H9 (cell line): Measurements from ENCODE around the gene OPALIN. TPM values are rescaled to one million over a fixed set of nuclear protein-coding genes. Genes with fewer than 3 reads are reported as not detected.

Experiments
- DNase-seq: peaks from one replicate; pipeline ENCODE4 v3.0.0-alpha.2; 2017
- H2AFZ ChIP-seq: one replicate; pipeline ENCODE4 v1.6.1; 2013; ENCODE audit warnings: mild to moderate bottlenecking, low read length, control low read depth, moderate library complexity
- H2AK5ac ChIP-seq: 2 replicates; pipeline ENCODE4 v1.6.1; 2013; ENCODE audit warnings: low read length, control low read depth, mixed read lengths; ENCODE audit not compliant: insufficient read length
- H2BK120ac ChIP-seq: one replicate; pipeline ENCODE4 v1.6.1; 2013; ENCODE audit warnings: low read depth, mild to moderate bottlenecking, low read length, control low read depth, inconsistent platforms; ENCODE audit not compliant: poor library complexity, severe bottlenecking
- H2BK12ac ChIP-seq: 2 replicates; pipeline ENCODE4 v1.6.1; 2013; ENCODE audit warnings: low read length, control low read depth, mixed read lengths, low read depth; ENCODE audit not compliant: insufficient read length
- H2BK15ac ChIP-seq: 2 replicates; pipeline ENCODE4 v1.6.1; 2013; ENCODE audit warnings: low read depth, low read length, control low read depth
- H2BK20ac ChIP-seq: one replicate; pipeline ENCODE4 v1.6.1; 2013; ENCODE audit warnings: low read depth, mild to moderate bottlenecking, low read length, control low read depth, inconsistent platforms; ENCODE audit not compliant: poor library complexity, severe bottlenecking
- H2BK5ac ChIP-seq: 2 replicates; pipeline ENCODE4 v1.6.1; 2013; ENCODE audit warnings: low read length, control low read depth, mixed read lengths; ENCODE audit not compliant: insufficient read length
- H3K14ac ChIP-seq: 2 replicates; pipeline ENCODE4 v1.6.1; 2013; ENCODE audit warnings: low read length, control low read depth; ENCODE audit not compliant: insufficient read depth
- H3K18ac ChIP-seq: 2 replicates; pipeline ENCODE4 v1.6.1; 2013; ENCODE audit warnings: low read depth, mild to moderate bottlenecking, mixed read lengths, low read length, control low read depth; ENCODE audit not compliant: insufficient read length
- H3K23ac ChIP-seq: 2 replicates; pipeline ENCODE4 v1.6.1; 2013; ENCODE audit warnings: low read length, control low read depth, mixed read lengths, low read depth; ENCODE audit not compliant: insufficient read length
- H3K23me2 ChIP-seq: 2 replicates; pipeline ENCODE4 v1.6.1; 2013; ENCODE audit warnings: low read depth, mild to moderate bottlenecking, mixed read lengths, low read length, control low read depth; ENCODE audit not compliant: insufficient read length, poor library complexity, severe bottlenecking
- H3K27ac ChIP-seq: 2 replicates; pipeline ENCODE4 v1.5.1; 2013; ENCODE audit warnings: low read length, control low read depth, mixed read lengths, low read depth; ENCODE audit not compliant: insufficient read length
- H3K27me3 ChIP-seq: 2 replicates; pipeline ENCODE4 v1.6.1; 2013; ENCODE audit warnings: low read length, control low read depth, inconsistent platforms; ENCODE audit not compliant: insufficient read depth
- H3K4ac ChIP-seq: 2 replicates; pipeline ENCODE4 v1.6.1; 2013; ENCODE audit warnings: low read depth, mild to moderate bottlenecking, control low read depth, inconsistent platforms, low read length, moderate library complexity
- H3K4me1 ChIP-seq: 2 replicates; pipeline ENCODE4 v1.6.1; 2013; ENCODE audit warnings: low read length, control low read depth, inconsistent platforms; ENCODE audit not compliant: insufficient read depth
- H3K4me2 ChIP-seq: 2 replicates; pipeline ENCODE4 v1.6.1; 2013; ENCODE audit warnings: low read length, control low read depth, mixed read lengths; ENCODE audit not compliant: insufficient read length, insufficient read depth
- H3K56ac ChIP-seq: 2 replicates; pipeline ENCODE4 v1.6.1; 2013; ENCODE audit warnings: low read depth, mild to moderate bottlenecking, mixed read lengths, low read length, control low read depth; ENCODE audit not compliant: insufficient read length
- H3K79me1 ChIP-seq: 2 replicates; pipeline ENCODE4 v1.6.1; 2013; ENCODE audit warnings: low read depth, mild to moderate bottlenecking, moderate library complexity, low read length, control low read depth, inconsistent platforms; ENCODE audit not compliant: insufficient read depth, poor library complexity, severe bottlenecking
- H3K79me2 ChIP-seq: 2 replicates; pipeline ENCODE4 v1.6.1; 2013; ENCODE audit warnings: low read length, control low read depth, inconsistent platforms; ENCODE audit not compliant: insufficient read depth
- H3K9ac ChIP-seq: 2 replicates; pipeline ENCODE4 v1.6.1; 2013; ENCODE audit warnings: low read length, control low read depth, mixed read lengths; ENCODE audit not compliant: insufficient read length; ENCODE audit errors: extremely low read depth
- H3K9me3 ChIP-seq: one replicate; pipeline ENCODE4 v1.6.1; 2013; ENCODE audit warnings: low read depth, low read length, inconsistent platforms; ENCODE audit not compliant: control insufficient read depth
- H3T11ph ChIP-seq: one replicate; pipeline ENCODE4 v1.6.1; 2013; ENCODE audit warnings: mild to moderate bottlenecking, low read length, control low read depth, inconsistent platforms
- H4K20me1 ChIP-seq: one replicate; pipeline ENCODE4 v1.6.1; 2013; ENCODE audit not compliant: control insufficient read depth, insufficient read length, insufficient read depth
- H4K5ac ChIP-seq: 2 replicates; pipeline ENCODE4 v1.6.1; 2013; ENCODE audit warnings: low read depth, mild to moderate bottlenecking, mixed read lengths, low read length, control low read depth; ENCODE audit not compliant: insufficient read length
- H4K8ac ChIP-seq: replicated peaks from 2 replicates; pipeline ENCODE4 v1.6.1; 2013; ENCODE audit warnings: low read length, control low read depth, mixed read lengths, low read depth; ENCODE audit not compliant: insufficient read length
- H4K91ac ChIP-seq: 2 replicates; pipeline ENCODE4 v1.6.1; 2013; ENCODE audit warnings: low read depth, mild to moderate bottlenecking, moderate library complexity, mixed read lengths, low read length, control low read depth; ENCODE audit not compliant: insufficient read length
- H3K27ac Mint-ChIP-seq, 3 experiments: 2 replicates in 2 of 3; 3 replicates in 1 of 3; pipeline ENCODE4 v1.8.0; 2020 to 2021; ENCODE audit warnings: mixed read lengths in 3 of 3, mild to moderate bottlenecking in 1 of 3, moderate library complexity in 1 of 3
- H3K27me3 Mint-ChIP-seq: 2 replicates; pipeline ENCODE4 v1.8.0; 2021; ENCODE audit warnings: low read depth, mild to moderate bottlenecking, moderate library complexity, mixed read lengths
- H3K36me3 Mint-ChIP-seq, 3 experiments: 2 replicates in 2 of 3; 3 replicates in 1 of 3; pipeline ENCODE4 v1.8.0; 2020 to 2021; ENCODE audit warnings: low read depth in 3 of 3, mixed read lengths in 3 of 3; ENCODE audit not compliant: insufficient read depth in 1 of 3
- H3K4me1 Mint-ChIP-seq, 2 experiments: 2 replicates each; pipeline ENCODE4 v1.8.0; 2020; ENCODE audit warnings: mixed read lengths in 2 of 2
- H3K4me3 Mint-ChIP-seq, 2 experiments: 2 replicates in 1 of 2; 3 replicates in 1 of 2; pipeline ENCODE4 v1.8.0; 2020 to 2021; ENCODE audit warnings: mild to moderate bottlenecking in 2 of 2, mixed read lengths in 2 of 2, moderate library complexity in 1 of 2
- H3K9me3 Mint-ChIP-seq, 2 experiments: 2 replicates in 1 of 2; 3 replicates in 1 of 2; pipeline ENCODE4 v1.8.0; 2020; ENCODE audit warnings: mild to moderate bottlenecking in 2 of 2, mixed read lengths in 2 of 2, moderate library complexity in 1 of 2
- CTCF ChIP-seq: fragments of 200-600 bp; sonication (generic); conservative IDR thresholded peaks from 3 replicates; pipeline ENCODE4 v1.8.0; 2021; ENCODE audit warnings: antibody characterized with exemption, mild to moderate bottlenecking
- WGBS: extraction: QIAGEN DNeasy Blood & Tissue Kit; methylation state at CpG from one replicate; pipeline ENCODE4 v1.1.7; 2013; ENCODE audit warnings: missing lambda C conversion rate, low lambda C conversion rate, mixed read lengths; ENCODE audit not compliant: insufficient read length; ENCODE audit errors: extremely low coverage; 5-methylcytosine and 5-hydroxymethylcytosine counted together
- total RNA-seq: library from RNA; stranded (reverse); gene quantifications from 2 replicates; pipeline ENCODE4 v1.2.1, GENCODE V29; 2021

OPALIN gene
- total RNA-seq, 1 experiment from 2014 or later, result not detected

- no peaks in the 10 kb centered on the region for H3K23me2 ChIP-seq
- H3K9me3 Mint-ChIP-seq, result no peaks in the 10 kb centered on the region; a peak in 2 of 5 replicates
- WGBS, result no CpG with 5 or more reads among the region's 7 CpGs
Measured at GRCh38 chr10:96380821-96381220, 22.0 kb upstream of the OPALIN start.

More at GRCh38 chr10:96380821-96381220, 22.0 kb upstream of the OPALIN start:
- Histone ChIP-seq H3K9me3 (no peaks in the 10 kb centered on the region), H2BK20ac (no peak overlapping the region), H4K8ac (no peak overlapping the region), H3K9ac (no peak overlapping the region), H4K5ac (no peak overlapping the region), H3T11ph (no peak overlapping the region), H2AFZ (no peak overlapping the region), H4K20me1 (no peaks in the 10 kb centered on the region), H3K4ac (no peak overlapping the region), H3K27me3 (no peaks in the 10 kb centered on the region), H3K27ac (no peak overlapping the region), H3K56ac (no peak overlapping the region), H3K14ac (no peak overlapping the region; the same call in 1 of the 2 replicates), H2BK5ac (no peak overlapping the region), H2BK12ac (no peak overlapping the region), H3K79me2 (no peaks in the 10 kb centered on the region), H4K91ac (no peak overlapping the region), H2BK15ac (no peak overlapping the region), H2BK120ac (no peak overlapping the region), H3K4me1 (no peaks in the 10 kb centered on the region), H3K23ac (no peak overlapping the region), H3K79me1 (no peaks in the 10 kb centered on the region), H3K18ac (no peak overlapping the region), H2AK5ac (no peak overlapping the region), H3K4me2 (no peak overlapping the region)
- H3K4me1 Mint-ChIP-seq, result peaks cover 3 to 6% of the 10 kb centered on the region in 2 experiments; a peak in 3 of 4 replicates
- no peaks in the 10 kb centered on the region; a peak in 2 of 7 replicates for H3K36me3 Mint-ChIP-seq
- H3K27me3 Mint-ChIP-seq, result peaks cover 3% of the 10 kb centered on the region; the same call in 1 of the 2 replicates
- no peak for DNase-seq
- TF ChIP-seq CTCF, result no peak
- H3K27ac Mint-ChIP-seq, result peak overlapping the region in 1 of 3 experiments; percentile 56; a peak in 1 of 7 replicates
- no peak overlapping the region for H3K4me3 Mint-ChIP-seq
